Measurements from ENCODE around the gene SALL3. TPM values are rescaled to one million over a fixed set of nuclear protein-coding genes. Genes with fewer than 3 reads are reported as not detected.

SALL3 gene
- total RNA-seq, 1 experiment from 2014 or later: not detected

DNA sequence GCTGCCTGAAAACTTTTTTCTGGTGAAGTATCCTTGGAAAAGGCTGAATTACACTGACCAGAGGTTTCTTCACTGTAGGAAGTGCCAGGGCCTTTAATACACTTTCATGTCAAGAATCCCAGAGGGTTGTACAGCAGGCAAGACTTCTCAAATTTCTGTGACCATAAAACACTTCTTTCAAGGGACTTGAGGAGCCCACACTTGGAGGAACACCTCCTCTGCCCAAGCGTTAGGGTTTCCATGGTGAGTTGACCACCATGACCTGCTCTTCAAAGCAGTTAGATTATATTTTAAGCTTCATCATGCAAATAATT is 12.9 kb upstream of the SALL3 start:
- H3K36me3 ChIP-seq (ENCODE audit: insufficient read depth, low read length): no peaks in the 10 kb centered on the region
- no peak for DNase-seq
- no peak overlapping the region for H3K27ac ChIP-seq (ENCODE audit: low read length)
- H4K20me1 ChIP-seq (ENCODE audit: insufficient read depth, low read depth, low read length): no peaks in the 10 kb centered on the region
- no peak overlapping the region for H2AFZ ChIP-seq (ENCODE audit: low read length)
- no peaks in the 10 kb centered on the region for H3K79me2 ChIP-seq (ENCODE audit: low read length)
- H3K4me2 ChIP-seq (ENCODE audit: low read depth, low read length, poor library complexity, severe bottlenecking): no peak overlapping the region
- no peaks in the 10 kb centered on the region for H3K4me1 ChIP-seq (ENCODE audit: low read length)
- H3K27me3 ChIP-seq (ENCODE audit: low read length): no peaks in the 10 kb centered on the region
- peaks cover 8% of the 10 kb centered on the region; the same call in 1 of the 2 replicates for H3K9me3 ChIP-seq (ENCODE audit: low read length)
- H3K9me2 ChIP-seq (replicated peaks; ENCODE audit: insufficient read depth, low read length): no peaks in the 10 kb centered on the region
- H3K9ac ChIP-seq (ENCODE audit: low read length): no peak overlapping the region
- H3K4me3 ChIP-seq (ENCODE audit: low read length): no peak overlapping the region

DNA sequence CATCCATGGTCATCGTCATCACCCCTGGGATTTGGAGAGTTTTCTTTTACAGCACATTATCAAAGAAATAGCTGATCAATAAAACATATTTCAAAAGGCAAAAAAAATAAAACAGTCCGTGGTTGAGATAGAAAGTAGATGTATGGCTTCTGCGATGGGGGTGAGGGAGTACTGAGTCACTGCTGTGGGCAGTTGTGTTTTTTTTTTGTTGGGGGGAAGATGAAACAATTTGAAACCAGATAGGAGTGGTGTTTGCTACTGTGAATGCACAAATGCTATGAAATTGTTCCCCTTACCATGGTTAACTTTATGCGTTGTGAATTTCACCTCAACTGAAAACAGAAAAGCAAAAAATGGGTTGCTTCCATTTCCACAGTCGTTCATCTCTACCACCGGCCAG is 11.9 kb upstream of the SALL3 start:
- H3K36me3 ChIP-seq (ENCODE audit: insufficient read depth, low read length): no peaks in the 10 kb centered on the region
- H2AFZ ChIP-seq (ENCODE audit: low read length): no peak overlapping the region
- H3K4me1 ChIP-seq (ENCODE audit: low read length): no peaks in the 10 kb centered on the region
- no peak overlapping the region for H3K4me3 ChIP-seq (ENCODE audit: low read length)
- H4K20me1 ChIP-seq (ENCODE audit: insufficient read depth, low read depth, low read length): no peaks in the 10 kb centered on the region
- DNase-seq: no peak
- H3K9me3 ChIP-seq (ENCODE audit: low read length): peaks cover 4% of the 10 kb centered on the region; the same call in 1 of the 2 replicates
- no peak overlapping the region for H3K4me2 ChIP-seq (ENCODE audit: low read depth, low read length, poor library complexity, severe bottlenecking)
- H3K27me3 ChIP-seq (ENCODE audit: low read length): no peaks in the 10 kb centered on the region
- H3K9ac ChIP-seq (ENCODE audit: low read length): no peak overlapping the region
- H3K79me2 ChIP-seq (ENCODE audit: low read length): no peaks in the 10 kb centered on the region
- no peak overlapping the region for H3K27ac ChIP-seq (ENCODE audit: low read length)
- no peaks in the 10 kb centered on the region for H3K9me2 ChIP-seq (replicated peaks; ENCODE audit: insufficient read depth, low read length)

DNA sequence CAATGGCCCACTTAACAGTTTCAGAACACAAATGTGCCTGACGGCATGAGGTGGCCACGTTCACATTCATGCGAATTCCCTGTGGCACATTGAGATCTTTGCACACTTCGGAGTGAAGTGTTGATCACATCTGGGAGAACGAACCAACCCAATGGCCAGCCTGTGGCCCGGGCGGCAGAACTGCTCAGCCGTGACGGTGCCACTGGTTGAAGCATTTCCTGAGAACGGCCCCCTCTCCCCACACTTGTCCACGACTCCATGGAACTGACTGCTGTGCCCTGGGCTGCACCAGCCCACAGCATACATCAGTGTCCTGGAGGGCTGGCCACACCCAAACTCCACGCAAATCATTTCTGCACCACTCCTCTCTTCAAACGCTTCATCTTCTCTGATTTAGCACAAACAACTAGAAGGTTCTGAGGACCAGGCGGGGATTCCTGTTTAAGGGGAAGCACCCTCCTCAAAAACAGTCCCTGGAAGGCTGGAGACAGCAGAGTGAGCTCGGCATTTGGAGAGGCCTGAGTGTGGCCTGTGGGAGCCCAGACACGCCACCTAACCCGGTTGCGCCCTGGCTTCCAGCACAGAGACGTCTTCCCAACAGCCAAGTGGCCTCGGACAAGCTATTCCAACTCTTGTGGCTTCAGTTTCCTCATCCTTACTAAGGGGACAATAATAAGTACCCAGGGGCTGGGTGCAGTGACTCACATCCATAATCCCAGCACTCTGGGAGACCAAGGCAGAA is 9.9 kb upstream of the SALL3 start:
- DNase-seq: no peak
- Histone ChIP-seq H3K36me3 (ENCODE audit: insufficient read depth, low read length) (no peaks in the 10 kb centered on the region), H2AFZ (ENCODE audit: low read length) (no peak overlapping the region), H3K4me2 (ENCODE audit: low read depth, low read length, poor library complexity, severe bottlenecking) (no peak overlapping the region), H3K4me3 (ENCODE audit: low read length) (no peak overlapping the region), H3K4me1 (ENCODE audit: low read length) (no peaks in the 10 kb centered on the region), H3K27ac (ENCODE audit: low read length) (no peak overlapping the region), H3K9ac (ENCODE audit: low read length) (no peak overlapping the region), H4K20me1 (ENCODE audit: insufficient read depth, low read depth, low read length) (no peaks in the 10 kb centered on the region), H3K9me2 (replicated peaks; ENCODE audit: insufficient read depth, low read length) (no peaks in the 10 kb centered on the region), H3K9me3 (ENCODE audit: low read length) (no peaks in the 10 kb centered on the region), H3K79me2 (ENCODE audit: low read length) (no peaks in the 10 kb centered on the region), H3K27me3 (ENCODE audit: low read length) (no peaks in the 10 kb centered on the region)

DNA sequence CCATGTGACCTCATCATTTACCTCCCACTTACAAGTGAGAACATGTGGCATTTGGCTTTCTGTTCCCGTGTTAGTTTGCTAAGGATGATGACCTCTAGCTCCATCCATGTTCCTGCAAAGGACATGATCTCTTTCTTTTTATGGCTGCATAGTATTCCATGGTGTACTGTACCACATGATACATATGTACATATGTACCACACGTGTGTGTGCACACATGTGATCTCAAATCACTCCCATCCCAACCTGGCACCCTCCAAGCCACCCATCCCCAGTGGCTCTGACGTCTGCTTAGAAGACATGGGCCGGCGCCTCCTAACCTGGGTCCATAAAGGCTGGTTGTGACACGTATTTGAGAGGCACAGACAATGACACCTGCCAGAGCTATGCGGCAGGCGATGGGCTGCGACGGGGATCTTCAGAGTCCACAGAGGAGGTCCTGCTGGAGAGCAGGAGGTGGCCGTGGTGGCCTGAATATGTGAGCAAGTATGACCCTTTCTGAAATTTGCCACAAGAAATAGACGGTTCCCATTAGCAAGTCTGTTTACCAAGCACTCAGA is 8.8 kb upstream of the SALL3 start:
- H3K4me3 ChIP-seq (ENCODE audit: low read length): no peak overlapping the region
- no peak for DNase-seq
- H2AFZ ChIP-seq (ENCODE audit: low read length): no peak overlapping the region
- H3K9me3 ChIP-seq (ENCODE audit: low read length): no peaks in the 10 kb centered on the region
- H3K27ac ChIP-seq (ENCODE audit: low read length): no peak overlapping the region
- no peaks in the 10 kb centered on the region for H3K79me2 ChIP-seq (ENCODE audit: low read length)
- H4K20me1 ChIP-seq (ENCODE audit: insufficient read depth, low read depth, low read length): no peaks in the 10 kb centered on the region
- no peak overlapping the region for H3K4me2 ChIP-seq (ENCODE audit: low read depth, low read length, poor library complexity, severe bottlenecking)
- H3K9ac ChIP-seq (ENCODE audit: low read length): no peak overlapping the region
- H3K36me3 ChIP-seq (ENCODE audit: insufficient read depth, low read length): no peaks in the 10 kb centered on the region
- no peaks in the 10 kb centered on the region for H3K9me2 ChIP-seq (replicated peaks; ENCODE audit: insufficient read depth, low read length)
- H3K27me3 ChIP-seq (ENCODE audit: low read length): no peaks in the 10 kb centered on the region
- H3K4me1 ChIP-seq (ENCODE audit: low read length): no peaks in the 10 kb centered on the region

GRCh38 chr18:78971511-78972245 is 7.9 kb upstream of the SALL3 start:
- no peak overlapping the region for H3K4me2 ChIP-seq (ENCODE audit: low read depth, low read length, poor library complexity, severe bottlenecking)
- H3K27me3 ChIP-seq (ENCODE audit: low read length): no peaks in the 10 kb centered on the region
- no peak overlapping the region for H3K4me3 ChIP-seq (ENCODE audit: low read length)
- no peak overlapping the region for H3K27ac ChIP-seq (ENCODE audit: low read length)
- H3K79me2 ChIP-seq (ENCODE audit: low read length): no peaks in the 10 kb centered on the region
- H3K4me1 ChIP-seq (ENCODE audit: low read length): no peaks in the 10 kb centered on the region
- no peak overlapping the region for H3K9ac ChIP-seq (ENCODE audit: low read length)
- no peaks in the 10 kb centered on the region for H3K36me3 ChIP-seq (ENCODE audit: insufficient read depth, low read length)
- no peak overlapping the region for H2AFZ ChIP-seq (ENCODE audit: low read length)
- no peak for DNase-seq
- no peaks in the 10 kb centered on the region for H3K9me2 ChIP-seq (replicated peaks; ENCODE audit: insufficient read depth, low read length)
- no peaks in the 10 kb centered on the region for H4K20me1 ChIP-seq (ENCODE audit: insufficient read depth, low read depth, low read length)
- H3K9me3 ChIP-seq (ENCODE audit: low read length): no peaks in the 10 kb centered on the region

DNA sequence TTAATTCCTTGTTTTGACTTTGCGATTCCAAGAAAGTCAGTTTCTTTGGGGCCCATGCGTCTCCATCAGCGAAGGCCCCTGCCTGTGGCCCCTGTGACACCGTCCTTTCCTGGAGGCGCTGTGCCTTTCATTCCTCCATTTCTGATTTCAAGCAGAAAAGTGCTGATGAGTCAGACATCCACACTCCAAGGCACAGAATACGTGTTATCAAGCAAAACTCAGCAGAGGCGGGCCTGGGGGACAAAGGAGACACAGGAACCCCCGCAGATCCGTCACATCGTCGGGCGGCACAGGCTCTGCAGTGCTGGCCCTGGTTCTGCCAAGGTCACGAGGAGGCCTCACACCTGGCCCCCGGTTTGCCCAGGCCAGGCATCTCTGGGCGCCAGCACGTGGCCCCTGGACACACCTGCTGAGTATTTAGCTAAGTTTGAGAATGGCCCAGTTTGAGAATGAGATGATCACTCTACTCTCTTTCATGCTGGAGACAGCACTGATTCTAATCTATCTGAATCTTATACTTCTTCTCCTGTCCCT is 7.2 kb upstream of the SALL3 start:
- no peak overlapping the region for H3K9ac ChIP-seq (ENCODE audit: low read length)
- no peak overlapping the region for H2AFZ ChIP-seq (ENCODE audit: low read length)
- H4K20me1 ChIP-seq (ENCODE audit: insufficient read depth, low read depth, low read length): no peaks in the 10 kb centered on the region
- H3K27me3 ChIP-seq (ENCODE audit: low read length): no peaks in the 10 kb centered on the region
- DNase-seq: no peak
- no peak overlapping the region for H3K4me3 ChIP-seq (ENCODE audit: low read length)
- H3K36me3 ChIP-seq (ENCODE audit: insufficient read depth, low read length): no peaks in the 10 kb centered on the region
- H3K4me1 ChIP-seq (ENCODE audit: low read length): no peaks in the 10 kb centered on the region
- H3K4me2 ChIP-seq (ENCODE audit: low read depth, low read length, poor library complexity, severe bottlenecking): no peak overlapping the region
- H3K79me2 ChIP-seq (ENCODE audit: low read length): no peaks in the 10 kb centered on the region
- H3K9me2 ChIP-seq (replicated peaks; ENCODE audit: insufficient read depth, low read length): no peaks in the 10 kb centered on the region
- no peaks in the 10 kb centered on the region for H3K9me3 ChIP-seq (ENCODE audit: low read length)
- H3K27ac ChIP-seq (ENCODE audit: low read length): no peak overlapping the region

GRCh38 chr18:78972930-78973331 is 6.7 kb upstream of the SALL3 start:
- H3K4me1 ChIP-seq (ENCODE audit: low read length): no peaks in the 10 kb centered on the region
- H3K27ac ChIP-seq (ENCODE audit: low read length): no peak overlapping the region
- DNase-seq: no peak
- H3K9me3 ChIP-seq (ENCODE audit: low read length): no peaks in the 10 kb centered on the region
- no peak overlapping the region for H3K4me2 ChIP-seq (ENCODE audit: low read depth, low read length, poor library complexity, severe bottlenecking)
- no peaks in the 10 kb centered on the region for H3K36me3 ChIP-seq (ENCODE audit: insufficient read depth, low read length)
- no peaks in the 10 kb centered on the region for H3K79me2 ChIP-seq (ENCODE audit: low read length)
- no peak overlapping the region for H3K9ac ChIP-seq (ENCODE audit: low read length)
- no peaks in the 10 kb centered on the region for H4K20me1 ChIP-seq (ENCODE audit: insufficient read depth, low read depth, low read length)
- no peaks in the 10 kb centered on the region for H3K27me3 ChIP-seq (ENCODE audit: low read length)
- no peak overlapping the region for H2AFZ ChIP-seq (ENCODE audit: low read length)
- H3K4me3 ChIP-seq (ENCODE audit: low read length): no peak overlapping the region
- H3K9me2 ChIP-seq (replicated peaks; ENCODE audit: insufficient read depth, low read length): no peaks in the 10 kb centered on the region

DNA sequence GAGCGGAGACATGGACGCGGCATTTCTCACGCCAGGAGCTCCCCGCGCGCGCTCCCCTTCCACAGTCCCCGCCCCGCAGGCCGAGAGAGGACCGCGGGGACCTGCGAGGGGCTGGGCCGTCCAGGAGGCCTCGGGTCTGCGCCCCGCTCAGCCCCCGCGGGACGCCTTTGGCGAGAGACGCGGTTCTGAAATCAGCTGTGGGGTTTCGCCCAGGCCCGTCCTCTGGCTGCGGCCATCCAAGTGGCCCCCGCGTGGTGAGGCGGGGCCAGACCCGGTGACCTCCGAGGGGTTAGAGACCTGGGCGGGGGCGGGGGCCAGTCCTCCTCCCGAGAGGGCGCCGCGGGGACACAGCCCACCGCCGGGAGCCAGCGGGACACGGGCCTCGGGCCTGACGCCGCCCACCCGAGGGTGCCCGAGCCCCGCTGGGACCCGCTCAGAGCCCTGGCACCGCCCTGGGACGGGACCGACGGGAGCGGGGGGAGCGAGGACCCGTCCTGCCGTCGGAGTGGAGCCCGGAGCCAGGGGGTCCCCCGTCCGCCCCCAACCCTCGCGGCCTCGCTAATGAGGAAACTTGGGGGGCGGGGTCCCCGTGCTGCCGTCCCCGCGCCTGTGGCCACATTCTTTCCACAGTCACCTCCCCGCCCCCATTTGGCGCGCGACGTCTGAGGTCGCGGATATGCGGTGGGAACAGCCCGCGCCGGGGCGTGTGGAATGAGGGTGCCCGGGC is 6.1 kb upstream of the SALL3 start:
- Histone ChIP-seq H3K4me2 (ENCODE audit: low read depth, low read length, poor library complexity, severe bottlenecking) (no peak overlapping the region), H3K4me1 (ENCODE audit: low read length) (no peaks in the 10 kb centered on the region), H3K9me2 (replicated peaks; ENCODE audit: insufficient read depth, low read length) (no peaks in the 10 kb centered on the region), H3K79me2 (ENCODE audit: low read length) (no peaks in the 10 kb centered on the region), H2AFZ (ENCODE audit: low read length) (no peak overlapping the region), H3K9me3 (ENCODE audit: low read length) (no peaks in the 10 kb centered on the region), H4K20me1 (ENCODE audit: insufficient read depth, low read depth, low read length) (no peaks in the 10 kb centered on the region), H3K4me3 (ENCODE audit: low read length) (no peak overlapping the region), H3K27ac (ENCODE audit: low read length) (no peak overlapping the region), H3K9ac (ENCODE audit: low read length) (no peak overlapping the region), H3K27me3 (ENCODE audit: low read length) (no peaks in the 10 kb centered on the region), H3K36me3 (ENCODE audit: insufficient read depth, low read length) (no peaks in the 10 kb centered on the region)
- DNase-seq: no peak
